Large intestine (tissue), 3 donors: ENCODE results near the gene PRR20G. TPM values are rescaled to one million over a fixed set of nuclear protein-coding genes. Genes with fewer than 3 reads are reported as not detected.

ENCODE experiments used
- DNase-seq, 2 donors: peaks; one replicate each; pipeline versions ENCODE4 v3.0.0 to v3.0.0-alpha.2; 2013
- H3K27ac ChIP-seq: one replicate; pipeline ENCODE4 v1.5.1; 2013; ENCODE audit warnings: low read length
- H3K27me3 ChIP-seq: 2 replicates; pipeline ENCODE4 v1.6.1; 2013; ENCODE audit warnings: low read length; ENCODE audit not compliant: control insufficient read depth, insufficient read depth
- H3K36me3 ChIP-seq: 2 replicates; pipeline ENCODE4 v1.6.1; 2013; ENCODE audit warnings: low read length; ENCODE audit not compliant: control insufficient read depth, insufficient read depth
- H3K4me1 ChIP-seq: one replicate; pipeline ENCODE4 v1.6.1; 2013; ENCODE audit warnings: low read length; ENCODE audit not compliant: control insufficient read depth, insufficient read depth
- H3K4me3 ChIP-seq: one replicate; pipeline ENCODE4 v1.5.1; 2013; ENCODE audit warnings: low read length
- H3K9me3 ChIP-seq: one replicate; pipeline ENCODE4 v1.6.1; 2013; ENCODE audit warnings: mild to moderate bottlenecking, low read depth, low read length, moderate library complexity; ENCODE audit not compliant: control insufficient read depth
- polyA plus RNA-seq: library from polyadenylated mRNA; unstranded; fragments of 120-200 nt; gene quantifications from one replicate; pipeline ENCODE4 v1.2.1, GENCODE V29; 2013

Gene PRR20G
- polyA plus RNA-seq, 1 donor: not detected

GRCh38 chr3:127234778-127235177 lies 53.1 kb downstream of the PRR20G start:
- no peak overlapping the region for H3K27ac ChIP-seq
- DNase-seq: no peak
- no peaks in the 10 kb centered on the region for H3K36me3 ChIP-seq
- no peaks in the 10 kb centered on the region for H3K4me1 ChIP-seq
- H3K9me3 ChIP-seq: peaks cover 3% of the 10 kb centered on the region
- H3K27me3 ChIP-seq: no peaks in the 10 kb centered on the region
- H3K4me3 ChIP-seq: no peak overlapping the region

Other genes with a start within 250 kb of the PRR20G start
- gene PRR23E, start 94.9 kb downstream of the PRR20G start, polyA plus RNA-seq: not detected